ENCODE results near the gene TMEM253.

DNA sequence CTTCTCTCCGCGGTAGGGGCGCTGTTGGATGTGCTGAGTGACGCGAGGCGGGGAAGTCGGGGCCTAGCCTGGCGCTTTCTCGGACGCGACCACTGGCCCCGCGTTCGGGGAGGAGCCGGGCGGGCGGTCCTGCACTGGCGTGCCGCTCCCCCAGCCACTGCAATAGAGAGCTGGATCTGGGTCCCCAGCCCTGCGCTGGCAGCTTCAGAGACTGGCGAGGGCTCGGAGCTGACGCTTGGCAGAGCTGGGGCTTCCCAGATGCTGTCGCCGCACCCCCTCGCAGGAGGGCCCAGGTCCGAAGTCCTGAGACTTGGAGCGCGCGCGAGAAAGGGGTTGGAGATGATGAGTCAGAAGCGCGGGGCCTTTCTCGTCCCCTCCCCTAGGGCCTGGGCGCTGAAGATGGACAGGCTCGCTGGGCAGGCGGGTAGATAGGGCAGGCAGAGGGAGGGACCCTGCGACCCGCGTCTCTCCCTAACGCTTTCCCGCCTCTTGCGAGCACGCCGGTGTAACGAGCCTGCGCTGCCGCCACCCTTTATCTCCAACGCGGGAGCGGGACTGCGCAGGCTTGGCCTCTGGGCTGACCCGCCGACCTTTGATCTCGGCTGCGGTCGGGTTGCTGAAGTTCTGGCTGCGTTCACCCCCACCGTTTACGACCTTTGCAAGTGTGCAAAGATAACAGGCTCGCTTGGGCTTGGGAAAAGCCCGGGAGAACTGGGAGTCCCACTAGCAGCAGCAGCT is 3.0 kb downstream of the TMEM253 start:
- no peak for TF ChIP-seq GATA2 (IDR thresholded peaks at IDR 0.05; ENCODE audit: low read depth, low read length)
- no peak for TF ChIP-seq GATA3 (IDR thresholded peaks at IDR 0.05; ENCODE audit: low read depth, low read length)
